ENCODE results near the gene RAB40B. TPM values are rescaled to one million over a fixed set of nuclear protein-coding genes. Genes with fewer than 3 reads are reported as not detected.
A peak's percentile ranks its signal among the peaks of the same experiment; 100 is the strongest.

Gene RAB40B
- total and polyA plus RNA-seq, 4 donors = 2.9 to 12.1 (median 10.5) TPM

GRCh38 chr17:82698974-82699442 is 510 bp upstream of the RAB40B start:
- peak overlapping the region; percentile 75 to 90 (median 75) for H3K4me3 ChIP-seq (ENCODE audit: low read depth in 1 of 3, low read length in 3 of 3)
- no peaks in the 10 kb centered on the region for H3K36me3 ChIP-seq (ENCODE audit: control insufficient read depth in 4 of 4, insufficient read depth in 3 of 4, low read depth in 1 of 4, low read length in 3 of 4)
- no peak for DNase-seq (ENCODE audit: low spot score)
- peaks cover 0 to 6% (median 2%) of the 10 kb centered on the region in 4 donors for H3K9me3 ChIP-seq (ENCODE audit: control insufficient read depth in 4 of 4, low read length in 3 of 4)
- peak overlapping the region in 1 of 2 donors; percentile 57 for H3K27ac ChIP-seq (ENCODE audit: low read depth in 1 of 2, low read length in 2 of 2)
- no peaks in the 10 kb centered on the region for H3K27me3 ChIP-seq (ENCODE audit: control insufficient read depth in 4 of 4, insufficient read depth in 4 of 4, low read length in 3 of 4)
- TF ChIP-seq FOXA2 (IDR thresholded peaks at IDR 0.05) (no peak), CTCF (IDR thresholded peaks at IDR 0.05; ENCODE audit: low read depth, low read length, missing input control) (no peak), HNF4G (IDR thresholded peaks at IDR 0.05) (no peak)
- peaks cover 10 to 25% (median 16%) of the 10 kb centered on the region in 4 donors for H3K4me1 ChIP-seq (ENCODE audit: control insufficient read depth in 4 of 4, insufficient read depth in 4 of 4, low read length in 3 of 4)
- H3K9ac ChIP-seq (ENCODE audit: low read depth in 1 of 2, low read length in 2 of 2) = no peak overlapping the region
- 7% methylated on average over 45 of the region's 45 CpGs for WGBS

GRCh38 chr17:82697808-82698064 is 762 bp downstream of the RAB40B start:
- TF ChIP-seq YY1 (IDR thresholded peaks at IDR 0.05) (no peak), ZBTB33 (IDR thresholded peaks at IDR 0.05) (no peak), RAD21 (IDR thresholded peaks at IDR 0.05) (no peak), FOXA2 (IDR thresholded peaks at IDR 0.05) (no peak), CTCF (IDR thresholded peaks at IDR 0.05; ENCODE audit: low read depth, low read length, missing input control) (no peak), HNF4A (conservative IDR thresholded peaks at IDR 0.05) (no peak), HNF4G (IDR thresholded peaks at IDR 0.05) (no peak), ATF3 (IDR thresholded peaks at IDR 0.05) (no peak), FOXA1 (IDR thresholded peaks at IDR 0.05) (no peak), RXRA (IDR thresholded peaks at IDR 0.05) (no peak), EGR1 (IDR thresholded peaks at IDR 0.05; ENCODE audit: low read depth in 2 of 2) (no peak), JUND (IDR thresholded peaks at IDR 0.05) (no peak)
- Histone ChIP-seq H3K4me3 (ENCODE audit: low read depth in 1 of 3, low read length in 3 of 3) (peak overlapping the region; percentile 46 to 90 (median 60)), H3K36me3 (ENCODE audit: control insufficient read depth in 4 of 4, insufficient read depth in 3 of 4, low read depth in 1 of 4, low read length in 3 of 4) (no peaks in the 10 kb centered on the region), H3K27me3 (ENCODE audit: control insufficient read depth in 4 of 4, insufficient read depth in 4 of 4, low read length in 3 of 4) (no peaks in the 10 kb centered on the region), H3K9me3 (ENCODE audit: control insufficient read depth in 4 of 4, low read length in 3 of 4) (peaks cover 0 to 6% (median 2%) of the 10 kb centered on the region in 4 donors), H3K27ac (ENCODE audit: low read depth in 1 of 2, low read length in 2 of 2) (no peak overlapping the region), H3K9ac (ENCODE audit: low read depth in 1 of 2, low read length in 2 of 2) (no peak overlapping the region), H3K4me1 (ENCODE audit: control insufficient read depth in 4 of 4, insufficient read depth in 4 of 4, low read length in 3 of 4) (peaks cover 10 to 22% (median 15%) of the 10 kb centered on the region in 4 donors)
- WGBS = 2% methylated on average over 32 of the region's 32 CpGs
- no peak for DNase-seq (ENCODE audit: low spot score)

Measured in liver (tissue), 9 donors.